KG1 (cell line): ENCODE results near the gene POGK.

Experiments
- DNase-seq: peaks from one replicate; lab custom pipeline; 2025; lab: John Stamatoyannopoulos, UW

The POGK gene

GRCh38 chr1:166902279-166902678, 63.0 kb downstream of the POGK start:
- peak; percentile 29 for DNase-seq

DNA sequence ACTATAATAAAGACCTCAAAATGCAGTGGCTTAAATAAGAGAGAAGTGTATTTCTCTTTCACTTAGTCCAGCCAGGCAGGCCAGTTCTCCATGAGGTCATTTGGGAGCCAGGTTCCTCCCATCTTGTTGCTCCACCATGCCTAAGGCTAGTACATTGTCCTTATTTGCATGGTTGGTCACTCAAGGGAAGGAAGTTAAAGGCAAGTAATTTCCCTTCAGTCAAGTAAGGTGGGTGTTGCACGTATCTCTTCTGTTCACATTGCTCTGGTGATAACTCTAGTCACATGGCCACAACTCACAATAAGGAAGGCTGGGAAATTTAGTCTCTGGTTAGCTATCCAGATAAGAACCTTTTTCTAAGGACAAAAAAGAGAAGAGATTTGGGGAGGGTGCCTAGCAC, 64.0 kb downstream of the POGK start:
- no peak for DNase-seq

DNA sequence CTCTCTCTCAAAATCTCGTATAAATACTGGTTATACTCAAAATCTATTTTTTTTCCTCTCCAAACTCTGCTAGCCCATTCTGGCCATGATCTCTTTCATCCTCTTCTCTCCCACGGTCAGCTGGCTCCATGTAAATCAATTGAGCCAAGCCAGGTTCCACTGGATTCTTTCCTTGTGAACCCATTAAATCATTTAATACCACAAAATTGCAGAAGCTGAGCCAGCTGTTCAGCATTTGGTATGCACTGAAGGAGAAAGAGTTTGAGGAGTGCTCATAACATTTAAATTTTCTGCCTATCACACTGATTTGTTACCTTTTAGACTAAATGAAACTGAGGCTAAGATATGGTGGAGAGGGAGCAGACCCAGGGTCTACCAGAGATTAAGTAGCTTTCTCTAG, 65.9 kb downstream of the POGK start:
- no peak for DNase-seq

DNA sequence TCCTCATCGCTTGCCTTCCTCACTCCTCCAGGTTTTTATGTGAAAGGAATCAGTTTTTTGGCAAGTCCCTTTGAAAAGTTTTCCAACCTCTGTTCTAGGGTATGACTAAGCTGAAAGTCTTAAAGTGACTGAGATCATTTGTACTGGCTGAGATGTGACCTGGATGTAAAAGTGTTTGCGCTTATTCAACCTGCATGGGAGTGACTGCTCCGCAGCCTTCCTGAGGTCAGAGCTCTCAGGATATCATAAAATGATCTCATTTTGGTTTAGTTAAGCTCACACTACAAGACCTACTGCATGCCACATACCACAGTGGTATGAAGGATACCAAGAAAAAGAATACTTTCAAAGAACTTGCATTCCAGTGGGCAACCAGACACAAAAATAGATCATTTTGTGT, 66.6 kb downstream of the POGK start:
- DNase-seq: no peak
